HCT116 (cell line): ENCODE results near the gene NECTIN4. TPM values are rescaled to one million over a fixed set of nuclear protein-coding genes. Genes with fewer than 3 reads are reported as not detected.
A peak's percentile ranks its signal among the peaks of the same experiment; 100 is the strongest.

Experiments used
- ATAC-seq: fragments of 200-7000 bp; cut with Tn5 transposase; 2 replicates; pipeline ENCODE4 v1.9.1; 2020; ENCODE audit warnings: mild to moderate bottlenecking, moderate library complexity
- BruUV-seq: library from RNA; stranded (reverse); fragments of 400-500 nt; replicated peaks from 2 replicates; lab custom pipeline; 2021; lab: Mats Ljungman, UMichigan
- CTCF ChIA-PET: fragments of 300-600 bp; sonication (Branson Sonifier 250); formaldehyde crosslinking; loops from one replicate; lab custom pipeline; 2021; ENCODE audit warnings: antibody characterized with exemption; lab: Charles Lee
- POLR2A ChIA-PET: fragments of 300-600, 350-600 bp; sonication (Branson Sonifier 250); formaldehyde crosslinking; loops from one replicate; lab custom pipeline; 2021; ENCODE audit warnings: antibody characterized with exemption; lab: Charles Lee
- RAD21 ChIA-PET, 2 experiments: fragments of 300-600 bp; sonication (Branson Sonifier 250); formaldehyde crosslinking; loops; one replicate each; lab custom pipeline; 2023; ENCODE audit warnings: low total read pairs in 2 of 2; ENCODE audit not compliant: uncharacterized antibody in 2 of 2, unreplicated experiment in 2 of 2, low non-redundant PET in 1 of 2; lab: Charles Lee
- DNase-seq: peaks from one replicate; pipeline ENCODE4 v3.0.0-alpha.2; 2010; ENCODE audit warnings: low read depth, low spot score
- H2AFZ ChIP-seq: fragments of 200-600 bp; shearing (Covaris generic), sonication (generic); 2 replicates; pipeline ENCODE4 v1.6.1; 2017; ENCODE audit warnings: low read depth, mixed run types, mixed read lengths, antibody characterized with exemption, low read length; ENCODE audit not compliant: poor library complexity, severe bottlenecking
- H3K27ac ChIP-seq: 2 replicates; pipeline ENCODE4 v1.5.1; 2012; ENCODE audit warnings: low read depth, low read length
- H3K27me3 ChIP-seq: fragments of 200-600 bp; sonication (generic); 2 replicates; pipeline ENCODE4 v1.6.1; 2016; ENCODE audit warnings: mixed run types, low read length, mixed read lengths; ENCODE audit not compliant: insufficient read depth
- H3K36me3 ChIP-seq, 2 experiments: fragments of 200-500 bp in 1 of 2; fragments of 200-600 bp in 1 of 2; sonication (Bioruptor generic) in 1 of 2; sonication (generic) in 1 of 2; 2 replicates each; pipeline versions ENCODE4 v1.5.1 to v1.6.1; 2014 to 2016; ENCODE audit warnings: low read length in 2 of 2, inconsistent platforms in 1 of 2, mixed read lengths in 1 of 2, mixed run types in 1 of 2; ENCODE audit not compliant: insufficient read depth in 2 of 2, control insufficient read depth in 1 of 2
- H3K4me1 ChIP-seq, 2 experiments: fragments of 200-600 bp in 1 of 2; sonication (generic) in 1 of 2; 2 replicates each; pipeline versions ENCODE4 v1.5.1 to v1.6.1; 2012 to 2017; ENCODE audit warnings: low read length in 2 of 2, inconsistent platforms in 1 of 2, mild to moderate bottlenecking in 1 of 2, mixed read lengths in 1 of 2, mixed run types in 1 of 2, moderate library complexity in 1 of 2; ENCODE audit not compliant: insufficient read depth in 2 of 2, control insufficient read depth in 1 of 2
- H3K4me2 ChIP-seq: fragments of 200-600 bp; sonication (generic); 2 replicates; pipeline ENCODE4 v1.6.1; 2017; ENCODE audit warnings: mixed run types, low read length, mixed read lengths
- H3K4me3 ChIP-seq, 2 experiments: fragments of 200-600 bp in 1 of 2; sonication (generic) in 1 of 2; replicated peaks in 1 of 2; 2 replicates each; pipeline ENCODE4 v1.5.1; 2011 to 2016; ENCODE audit warnings: low read length in 2 of 2, control low read depth in 1 of 2, low read depth in 1 of 2, mild to moderate bottlenecking in 1 of 2, mixed read lengths in 1 of 2, mixed run types in 1 of 2
- H3K79me2 ChIP-seq: fragments of 200-600 bp; sonication (generic); 2 replicates; pipeline ENCODE4 v1.6.1; 2017; ENCODE audit warnings: mild to moderate bottlenecking, mixed run types, low read length, moderate library complexity, mixed read lengths; ENCODE audit not compliant: insufficient read depth
- H3K9ac ChIP-seq: fragments of 200-600 bp; sonication (generic); 2 replicates; pipeline ENCODE4 v1.6.1; 2016; ENCODE audit warnings: low read length, mixed read lengths
- H3K9me2 ChIP-seq: fragments of 200-600 bp; sonication (generic), shearing (Covaris generic); 2 replicates; pipeline ENCODE4 v1.6.1; 2017; ENCODE audit warnings: mixed run types, mild to moderate bottlenecking, moderate library complexity; ENCODE audit not compliant: insufficient read depth
- H3K9me3 ChIP-seq, 2 experiments: fragments of 200-500 bp in 1 of 2; fragments of 200-600 bp in 1 of 2; sonication (Bioruptor generic) in 1 of 2; sonication (generic) in 1 of 2; 2 replicates each; pipeline ENCODE4 v1.6.1; 2014 to 2017; ENCODE audit warnings: low read length in 2 of 2, mixed read lengths in 2 of 2, inconsistent platforms in 1 of 2, low read depth in 1 of 2, mild to moderate bottlenecking in 1 of 2, mixed run types in 1 of 2, moderate library complexity in 1 of 2; ENCODE audit not compliant: control insufficient read depth in 1 of 2, insufficient read depth in 1 of 2
- H4K20me1 ChIP-seq: fragments of 200-600 bp; sonication (generic), shearing (Covaris generic); 2 replicates; pipeline ENCODE4 v1.6.1; 2017; ENCODE audit warnings: mixed run types, mild to moderate bottlenecking, moderate library complexity; ENCODE audit not compliant: insufficient read depth
- CBX3 ChIP-seq: IDR thresholded peaks from 2 replicates; pipeline ENCODE4 v1.6.1; 2012; ENCODE audit warnings: low read depth
- CEBPB ChIP-seq: IDR thresholded peaks from 2 replicates; pipeline ENCODE4 v1.6.1; 2012; ENCODE audit warnings: low read depth
- CTCF ChIP-seq, 3 experiments: fragments of 200-600 bp in 1 of 3; sonication (generic) in 1 of 3; IDR thresholded peaks in 2 of 3; conservative IDR thresholded peaks in 1 of 3; 2 replicates each; pipeline ENCODE4 v1.5.1; 2012 to 2017; ENCODE audit warnings: low read depth in 2 of 3, low read length in 2 of 3, antibody characterized with exemption in 1 of 3, borderline replicate concordance in 1 of 3, control low read depth in 1 of 3, mild to moderate bottlenecking in 1 of 3, mixed read lengths in 1 of 3, mixed run types in 1 of 3, moderate library complexity in 1 of 3; ENCODE audit not compliant: insufficient read depth in 1 of 3
- EGR1 ChIP-seq: IDR thresholded peaks from 2 replicates; pipeline ENCODE4 v1.6.1; 2012; ENCODE audit warnings: low read depth
- ELF1 ChIP-seq: IDR thresholded peaks from 2 replicates; pipeline ENCODE4 v1.6.1; 2012; ENCODE audit warnings: low read depth, borderline replicate concordance
- EZH2 ChIP-seq: fragments of 200-600 bp; sonication (generic); IDR thresholded peaks from 2 replicates; pipeline ENCODE4 v1.6.1; 2017; ENCODE audit warnings: antibody characterized with exemption, mixed run types
- EZH2phosphoT487 ChIP-seq: fragments of 200-600 bp; IDR thresholded peaks from 2 replicates; pipeline ENCODE4 v1.6.1; 2018; ENCODE audit warnings: antibody characterized with exemption, borderline replicate concordance
- JUND ChIP-seq: IDR thresholded peaks from 2 replicates; pipeline ENCODE4 v1.6.1; 2012
- MAX ChIP-seq: IDR thresholded peaks from 2 replicates; pipeline ENCODE4 v1.6.1; 2012
- POLR2A ChIP-seq: IDR thresholded peaks from 2 replicates; pipeline ENCODE4 v1.7.0; 2011; ENCODE audit warnings: borderline replicate concordance; ENCODE audit not compliant: insufficient read depth, insufficient read length; ENCODE audit errors: extremely low read depth
- POLR2AphosphoS5 ChIP-seq: IDR thresholded peaks from 2 replicates; pipeline ENCODE4 v1.6.1; 2011; ENCODE audit warnings: mild to moderate bottlenecking, low read depth, low read length, moderate library complexity
- RAD21 ChIP-seq: IDR thresholded peaks from 2 replicates; pipeline ENCODE4 v1.6.1; 2012; ENCODE audit warnings: low read depth, mild to moderate bottlenecking
- SIN3A ChIP-seq: IDR thresholded peaks from 2 replicates; pipeline ENCODE4 v1.6.1; 2012; ENCODE audit warnings: low read depth
- SP1 ChIP-seq: IDR thresholded peaks from 2 replicates; pipeline ENCODE4 v1.6.1; 2012; ENCODE audit warnings: low read depth
- SRF ChIP-seq: IDR thresholded peaks from 2 replicates; pipeline ENCODE4 v1.6.1; 2012; ENCODE audit warnings: low read depth
- ZBTB33 ChIP-seq: IDR thresholded peaks from 2 replicates; pipeline ENCODE4 v1.6.1; 2011; ENCODE audit warnings: mild to moderate bottlenecking, low read length, moderate library complexity; ENCODE audit not compliant: insufficient replicate concordance; ENCODE audit errors: extremely low read depth
- intact Hi-C: fragments of 100-400 bp; cut with micrococcal nuclease; formaldehyde crosslinking; loops from 2 replicates; pipeline ENCODE4 v1.10.0; 2022
- total RNA-seq: library from RNA; stranded (reverse); gene quantifications from one replicate; pipeline ENCODE4 v1.2.1, GENCODE V29; 2021; ENCODE audit not compliant: unreplicated experiment
- TF ChIP-seq, protein P1 (sequence below): IDR thresholded peaks from 2 replicates; pipeline ENCODE4 v1.6.1; 2012
- TF ChIP-seq, protein P2 (sequence below): IDR thresholded peaks from 2 replicates; pipeline ENCODE4 v1.6.1; 2012; ENCODE audit warnings: low read depth

NECTIN4 gene
- total RNA-seq, 1 experiment from 2014 or later, result 3.3 TPM

- Histone ChIP-seq H3K4me1 (peaks cover 5 to 17% of the 10 kb centered on the region in 2 experiments; a peak in 2 of 4 replicates), H3K27ac (peak within 1 kb of the TSS; percentile 85), H3K4me3 (peak within 1 kb of the TSS; percentile 66 to 70), H3K27me3 (no peaks in the 10 kb centered on the region), H3K4me2 (peak within 1 kb of the TSS; percentile 74), H3K9me3 (peaks cover 0 to 5% of the 10 kb centered on the region in 2 experiments; a peak in 1 of 4 replicates), H3K79me2 (peaks cover 16% of the 10 kb centered on the region; the same call in 1 of the 2 replicates), H3K36me3 (peaks cover 0 to 15% of the 10 kb centered on the region in 2 experiments; a peak in 2 of 4 replicates), H2AFZ (peak within 1 kb of the TSS; percentile 59), H4K20me1 (no peaks in the 10 kb centered on the region), H3K9me2 (no peaks in the 10 kb centered on the region), H3K9ac (peak within 1 kb of the TSS; percentile 79)
- peak; percentile 90 for DNase-seq
- intact Hi-C loops, result loop anchor here (2.0 to 5.0 kb wide), 2 partner anchors 51 to 71 kb away; partner anchors contain the start of genes NIT1 and PFDN2
- BruUV-seq, result TSS peak; percentile 89
- CTCF ChIA-PET, result interaction anchor here (0.8 to 1.9 kb wide), 4 partner anchors 9 to 49 kb away, joined by 3 to 11 read pairs (median 5); no protein-coding TSS in a partner anchor
- RAD21 ChIA-PET, result interaction anchor here in 1 of 2 experiments (1.3 kb wide), 1 partner anchor 25 kb away, joined by 5 read pairs; the partner anchor contains the start of gene F11R
- POLR2A ChIA-PET, result interaction anchor here (0.6 to 3.3 kb wide), 15 partner anchors 8 to 131 kb away, joined by 3 to 18 read pairs (median 3); partner anchors contain the start of genes DEDD, F11R, NIT1 and PFDN2
- peak; percentile 81 for ATAC-seq
- TF ChIP-seq, protein P1, sequence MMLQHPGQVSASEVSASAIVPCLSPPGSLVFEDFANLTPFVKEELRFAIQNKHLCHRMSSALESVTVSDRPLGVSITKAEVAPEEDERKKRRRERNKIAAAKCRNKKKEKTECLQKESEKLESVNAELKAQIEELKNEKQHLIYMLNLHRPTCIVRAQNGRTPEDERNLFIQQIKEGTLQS, result no peak
- TF ChIP-seq POLR2AphosphoS5, result peak; percentile 77
- TF ChIP-seq ZBTB33, result no peak
- no peak for TF ChIP-seq SP1
- no peak for TF ChIP-seq ELF1
- TF ChIP-seq POLR2A, result no peak
- TF ChIP-seq, protein P2, sequence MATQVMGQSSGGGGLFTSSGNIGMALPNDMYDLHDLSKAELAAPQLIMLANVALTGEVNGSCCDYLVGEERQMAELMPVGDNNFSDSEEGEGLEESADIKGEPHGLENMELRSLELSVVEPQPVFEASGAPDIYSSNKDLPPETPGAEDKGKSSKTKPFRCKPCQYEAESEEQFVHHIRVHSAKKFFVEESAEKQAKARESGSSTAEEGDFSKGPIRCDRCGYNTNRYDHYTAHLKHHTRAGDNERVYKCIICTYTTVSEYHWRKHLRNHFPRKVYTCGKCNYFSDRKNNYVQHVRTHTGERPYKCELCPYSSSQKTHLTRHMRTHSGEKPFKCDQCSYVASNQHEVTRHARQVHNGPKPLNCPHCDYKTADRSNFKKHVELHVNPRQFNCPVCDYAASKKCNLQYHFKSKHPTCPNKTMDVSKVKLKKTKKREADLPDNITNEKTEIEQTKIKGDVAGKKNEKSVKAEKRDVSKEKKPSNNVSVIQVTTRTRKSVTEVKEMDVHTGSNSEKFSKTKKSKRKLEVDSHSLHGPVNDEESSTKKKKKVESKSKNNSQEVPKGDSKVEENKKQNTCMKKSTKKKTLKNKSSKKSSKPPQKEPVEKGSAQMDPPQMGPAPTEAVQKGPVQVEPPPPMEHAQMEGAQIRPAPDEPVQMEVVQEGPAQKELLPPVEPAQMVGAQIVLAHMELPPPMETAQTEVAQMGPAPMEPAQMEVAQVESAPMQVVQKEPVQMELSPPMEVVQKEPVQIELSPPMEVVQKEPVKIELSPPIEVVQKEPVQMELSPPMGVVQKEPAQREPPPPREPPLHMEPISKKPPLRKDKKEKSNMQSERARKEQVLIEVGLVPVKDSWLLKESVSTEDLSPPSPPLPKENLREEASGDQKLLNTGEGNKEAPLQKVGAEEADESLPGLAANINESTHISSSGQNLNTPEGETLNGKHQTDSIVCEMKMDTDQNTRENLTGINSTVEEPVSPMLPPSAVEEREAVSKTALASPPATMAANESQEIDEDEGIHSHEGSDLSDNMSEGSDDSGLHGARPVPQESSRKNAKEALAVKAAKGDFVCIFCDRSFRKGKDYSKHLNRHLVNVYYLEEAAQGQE, result no peak
- no peak for TF ChIP-seq SIN3A
- TF ChIP-seq MAX, result no peak
- no peak for TF ChIP-seq EZH2phosphoT487
- TF ChIP-seq CBX3, result no peak
- no peak for TF ChIP-seq EGR1
- TF ChIP-seq JUND, result no peak
- TF ChIP-seq EZH2, result no peak
- no peak for TF ChIP-seq CTCF (IDR thresholded peaks at IDR 0.05 in 2 of 3, conservative IDR thresholded peaks at IDR 0.05 in 1 of 3; ENCODE audit: borderline replicate concordance in 1 of 3, insufficient read depth in 1 of 3, low read depth in 2 of 3, low read length in 2 of 3)
- TF ChIP-seq RAD21, result no peak
- TF ChIP-seq CEBPB, result no peak
- TF ChIP-seq SRF, result no peak
These were observed 43.4 kb downstream of the NECTIN4 start, which contains the start of gene USF1 for GRCh38 chr1:161045736-161046604. Gene USF1, minus strand, starts transcription at chr1:161045977. Its CDS starts 2,702 bp downstream, at chr1:161043275.
